ENCODE results near the gene WNT2.
"Not testable (repeated sequence)": the region's sequence is repeated elsewhere in the genome, so short reads cannot be mapped to it uniquely, and the experiment has no call there.

Gene WNT2

DNA sequence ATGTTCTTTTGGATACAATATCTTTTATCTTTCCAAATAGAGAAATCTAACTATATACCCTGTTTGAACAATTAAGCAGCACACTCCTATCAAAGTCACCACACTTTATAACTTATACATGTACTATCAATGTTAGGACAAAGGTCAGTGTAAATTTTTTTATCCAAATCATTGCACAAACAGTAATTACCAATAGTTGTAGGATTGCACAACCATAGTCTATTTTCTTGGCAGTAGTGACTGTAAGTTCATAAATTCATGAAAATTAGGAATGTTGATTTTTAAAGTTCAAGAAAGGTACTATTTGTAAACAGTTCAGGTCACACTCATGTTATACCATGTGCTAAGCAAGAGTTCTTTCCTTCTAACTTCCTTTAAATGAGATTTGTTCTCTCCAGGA is 9.3 kb downstream of the WNT2 start:
- no peak for DNase-seq (ENCODE audit: low read depth)
- no peak overlapping the region for H3K4me3 ChIP-seq (ENCODE audit: control insufficient read depth, low read depth, low read length)
- no peak for TF ChIP-seq CTCF (IDR thresholded peaks at IDR 0.05; ENCODE audit: control insufficient read depth, insufficient read depth, low read depth, low read length, missing control alignments)

DNA sequence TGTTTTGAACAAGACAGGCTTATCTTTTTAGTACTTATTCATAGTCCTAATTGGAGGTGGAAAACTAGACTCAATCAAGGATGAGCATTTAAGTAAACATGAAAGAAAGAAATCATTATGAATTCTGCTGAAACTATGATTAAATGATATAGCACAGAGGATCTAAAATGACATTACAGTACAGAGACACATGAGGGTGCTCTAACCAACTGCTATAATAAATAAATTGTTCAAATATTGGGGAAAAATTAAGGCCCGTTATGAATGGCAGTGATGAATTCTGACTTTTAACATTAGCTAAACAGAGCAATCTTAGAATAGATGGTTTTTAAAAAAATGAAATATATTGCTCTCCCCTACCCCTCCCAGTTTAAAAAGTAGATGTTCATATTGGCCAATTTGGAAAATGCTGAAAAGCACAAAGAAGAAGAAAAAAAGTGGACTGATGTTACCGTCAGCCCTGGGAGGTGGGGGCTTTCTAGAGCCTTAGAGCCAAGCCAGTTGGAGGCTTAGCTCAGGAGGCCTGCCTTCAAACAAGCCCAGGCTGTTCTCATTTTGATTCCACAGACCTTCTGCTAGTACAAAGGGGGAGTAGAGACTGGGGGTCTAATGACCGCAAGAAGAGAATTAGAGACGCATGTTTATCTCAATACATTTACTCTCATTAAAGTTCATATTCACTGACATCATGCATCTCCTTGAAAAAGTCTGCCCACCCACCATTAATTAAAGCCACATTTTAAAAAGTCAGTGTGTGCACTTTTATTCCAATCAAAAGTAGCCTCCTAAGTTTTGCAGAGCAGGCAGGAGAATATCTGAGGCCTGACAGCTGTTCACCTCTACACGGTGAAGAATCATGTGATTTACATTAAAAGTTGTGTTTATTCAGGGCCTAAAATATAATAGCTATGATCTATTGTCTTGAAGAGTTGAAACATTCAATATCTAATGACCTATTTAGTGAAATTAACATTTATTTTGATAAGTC is 10.0 kb downstream of the WNT2 start:
- no peak overlapping the region for H3K4me3 ChIP-seq (ENCODE audit: control insufficient read depth, low read depth, low read length)
- DNase-seq (ENCODE audit: low read depth): no peak
- TF ChIP-seq CTCF (IDR thresholded peaks at IDR 0.05; ENCODE audit: control insufficient read depth, insufficient read depth, low read depth, low read length, missing control alignments): peak; percentile 18

DNA sequence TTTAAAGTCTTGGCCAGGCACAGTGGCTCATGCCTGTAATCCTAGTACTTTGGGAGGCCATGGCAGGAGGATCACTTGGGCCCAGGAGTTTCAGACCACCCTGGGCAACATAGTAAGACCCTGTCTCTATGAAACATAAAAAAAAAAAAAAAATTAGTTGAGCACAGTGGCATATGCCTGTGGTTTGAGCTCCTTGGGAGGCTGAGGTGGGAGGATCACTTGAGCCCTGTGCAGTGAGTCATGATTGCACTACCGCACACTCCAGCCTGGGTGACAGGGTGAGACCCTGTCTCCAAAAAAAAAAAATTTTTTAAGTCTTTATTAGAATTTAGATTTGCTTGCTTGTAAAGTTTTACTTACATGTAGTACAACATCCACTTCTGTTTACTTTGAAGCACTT is 14.0 kb downstream of the WNT2 start:
- H3K4me3 ChIP-seq (ENCODE audit: control insufficient read depth, low read depth, low read length): no peak overlapping the region
- no peak for DNase-seq (ENCODE audit: low read depth)
- TF ChIP-seq CTCF (IDR thresholded peaks at IDR 0.05; ENCODE audit: control insufficient read depth, insufficient read depth, low read depth, low read length, missing control alignments): no peak

GRCh38 chr7:117302396-117302795 is 20.5 kb downstream of the WNT2 start:
- no peak for DNase-seq (ENCODE audit: low read depth)
- no peak overlapping the region for H3K4me3 ChIP-seq (ENCODE audit: control insufficient read depth, low read depth, low read length)
- no peak for TF ChIP-seq CTCF (IDR thresholded peaks at IDR 0.05; ENCODE audit: control insufficient read depth, insufficient read depth, low read depth, low read length, missing control alignments)

DNA sequence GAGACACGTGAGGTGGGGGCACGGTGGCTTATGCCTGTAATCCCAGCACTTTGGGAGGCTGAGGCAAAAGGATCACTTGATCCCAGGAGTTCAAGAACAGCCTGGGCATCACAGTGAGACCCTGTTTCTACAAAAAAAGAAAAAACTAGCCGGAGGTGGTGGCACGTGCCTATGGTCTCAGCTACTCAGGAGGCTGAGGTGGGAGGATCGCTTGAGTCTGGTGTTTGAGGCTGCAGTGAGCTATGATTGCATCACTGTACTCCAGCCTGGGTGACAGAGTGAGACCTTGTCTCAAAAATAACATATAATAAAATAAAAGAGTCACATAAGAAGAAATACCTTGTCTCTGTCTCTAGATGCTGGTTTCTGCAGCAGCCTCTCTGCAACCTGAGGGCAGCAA is 22.4 kb downstream of the WNT2 start:
- not testable (repeated sequence) for H3K4me3 ChIP-seq (ENCODE audit: control insufficient read depth, low read depth, low read length); DNase-seq (ENCODE audit: low read depth)

DNA sequence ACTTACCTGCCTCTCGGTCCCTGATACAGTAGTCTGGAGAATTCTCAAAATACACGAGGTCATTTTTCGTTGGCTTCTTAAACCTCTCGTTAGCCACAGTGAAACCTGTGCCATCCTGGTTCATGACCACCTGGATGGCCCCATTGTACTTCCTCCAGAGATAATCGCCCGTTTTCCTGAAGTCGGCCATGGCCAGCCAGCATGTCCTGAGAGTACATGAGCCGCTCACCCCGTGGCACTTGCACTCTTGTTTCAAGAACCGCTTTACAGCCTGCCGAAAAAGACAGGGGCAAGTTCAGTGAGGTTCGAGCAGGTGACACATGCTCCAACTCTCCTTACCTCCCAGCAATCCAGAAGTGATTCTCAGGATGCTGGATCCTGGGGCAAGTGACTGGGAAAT is 25.3 kb downstream of the WNT2 start:
- DNase-seq (ENCODE audit: low read depth): no peak
- no peak overlapping the region for H3K4me3 ChIP-seq (ENCODE audit: control insufficient read depth, low read depth, low read length)
- no peak for TF ChIP-seq CTCF (IDR thresholded peaks at IDR 0.05; ENCODE audit: control insufficient read depth, insufficient read depth, low read depth, low read length, missing control alignments)

- no peak for DNase-seq (ENCODE audit: low read depth)
- H3K4me3 ChIP-seq (ENCODE audit: control insufficient read depth, low read depth, low read length): no peak overlapping the region
- TF ChIP-seq CTCF (IDR thresholded peaks at IDR 0.05; ENCODE audit: control insufficient read depth, insufficient read depth, low read depth, low read length, missing control alignments): no peak
Measured at GRCh38 chr7:117296066-117296465, 26.8 kb downstream of the WNT2 start.

Measured in AG09309 (cell line).